HT1080 (cell line): ENCODE measurements around the gene CDH18. TPM values are rescaled to one million over a fixed set of nuclear protein-coding genes. Genes with fewer than 3 reads are reported as not detected.
A peak's percentile ranks its signal among the peaks of the same experiment; 100 is the strongest.

Experiments
- DNase-seq: peaks from one replicate; pipeline ENCODE4 v3.0.0-alpha.2; 2015; ENCODE audit warnings: low read depth
- total RNA-seq: library from RNA; depleted of rRNA; stranded (reverse); fragments of >200 nt; shearing (Covaris generic); gene quantifications from 2 replicates; pipeline ENCODE4 v1.2.3, GENCODE V29; 2014

The CDH18 gene
- total RNA-seq, 1 experiment from 2014 or later, result 0.31 TPM

GRCh38 chr5:19608444-19609002 lies 379.5 kb downstream of the CDH18 start:
- peak; percentile 17 for DNase-seq

- DNase-seq, result no peak
Measured at GRCh38 chr5:19605846-19606407, 382.1 kb downstream of the CDH18 start.

- DNase-seq, result no peak
Measured at GRCh38 chr5:19584131-19584530, 403.9 kb downstream of the CDH18 start.

GRCh38 chr5:19577882-19578281 lies 410.1 kb downstream of the CDH18 start:
- DNase-seq, result no peak

- no peak for DNase-seq
Measured at GRCh38 chr5:19568004-19568403, 420.0 kb downstream of the CDH18 start.

GRCh38 chr5:19565466-19565865 lies 422.5 kb downstream of the CDH18 start:
- no peak for DNase-seq

- DNase-seq, result peak; percentile 29
Measured at GRCh38 chr5:19564036-19564435, 424.0 kb downstream of the CDH18 start.

GRCh38 chr5:19555876-19556275 lies 432.1 kb downstream of the CDH18 start:
- DNase-seq, result peak; percentile 42

GRCh38 chr5:19555436-19555835 lies 432.6 kb downstream of the CDH18 start:
- peak; percentile 7 for DNase-seq

- no peak for DNase-seq
Measured at GRCh38 chr5:19554524-19554923, 433.5 kb downstream of the CDH18 start.

- DNase-seq, result peak; percentile 25
Measured at GRCh38 chr5:19547640-19548039, 440.4 kb downstream of the CDH18 start.

- DNase-seq, result no peak
Measured at GRCh38 chr5:19546521-19546920, 441.5 kb downstream of the CDH18 start.

GRCh38 chr5:19538607-19539006 lies 449.4 kb downstream of the CDH18 start:
- no peak for DNase-seq

- DNase-seq, result no peak
Measured at GRCh38 chr5:19536387-19536786, 451.6 kb downstream of the CDH18 start.

- DNase-seq, result peak; percentile 13
Measured at GRCh38 chr5:19534751-19535150, 453.2 kb downstream of the CDH18 start.

- no peak for DNase-seq
Measured at GRCh38 chr5:19532936-19533335, 455.1 kb downstream of the CDH18 start.

- peak; percentile 87 for DNase-seq
Measured at GRCh38 chr5:19531374-19531952, 456.5 kb downstream of the CDH18 start.

GRCh38 chr5:19519448-19519847 lies 468.6 kb downstream of the CDH18 start:
- no peak for DNase-seq

GRCh38 chr5:19498852-19499251 lies 489.1 kb downstream of the CDH18 start:
- no peak for DNase-seq

- DNase-seq, result no peak
Measured at GRCh38 chr5:19497229-19497815, 490.7 kb downstream of the CDH18 start.

- no peak for DNase-seq
Measured at GRCh38 chr5:19496056-19496455, 491.9 kb downstream of the CDH18 start.

GRCh38 chr5:19492861-19493260 lies 495.1 kb downstream of the CDH18 start:
- peak; percentile 17 for DNase-seq

GRCh38 chr5:19488786-19489185 lies 499.2 kb downstream of the CDH18 start:
- no peak for DNase-seq
